Measurements from ENCODE around the gene C1orf74.

- TF ChIP-seq CTCF (IDR thresholded peaks at IDR 0.05 in 4 of 5, conservative IDR thresholded peaks at IDR 0.05 in 1 of 5) = no peak
- TF ChIP-seq POLR2A (IDR thresholded peaks at IDR 0.05) = no peak
Measured at GRCh38 chr1:209830722-209831121, 46.4 kb upstream of the C1orf74 start.
